ENCODE data around the gene AIFM2.

AIFM2 gene

DNA sequence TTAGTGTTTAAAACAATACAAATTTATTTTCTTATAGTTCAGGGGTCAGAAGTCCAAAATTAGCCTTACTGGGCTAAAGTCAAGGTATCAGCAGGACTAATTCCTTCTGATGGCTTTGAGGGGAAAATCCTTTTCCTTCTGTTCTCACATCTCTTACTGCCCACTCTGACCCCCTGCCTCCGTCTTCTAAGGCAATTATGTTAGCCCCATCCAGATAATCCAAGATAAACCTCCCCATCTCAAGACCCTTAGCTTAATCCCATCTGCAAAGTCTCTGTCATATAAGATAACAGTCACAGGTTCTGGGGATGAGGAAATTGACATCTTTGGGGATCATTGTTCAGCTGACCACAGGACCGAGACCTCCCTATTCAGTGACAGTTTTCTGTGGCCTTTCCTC lies 57.7 kb downstream of the AIFM2 start:
- TF ChIP-seq, protein P1, sequence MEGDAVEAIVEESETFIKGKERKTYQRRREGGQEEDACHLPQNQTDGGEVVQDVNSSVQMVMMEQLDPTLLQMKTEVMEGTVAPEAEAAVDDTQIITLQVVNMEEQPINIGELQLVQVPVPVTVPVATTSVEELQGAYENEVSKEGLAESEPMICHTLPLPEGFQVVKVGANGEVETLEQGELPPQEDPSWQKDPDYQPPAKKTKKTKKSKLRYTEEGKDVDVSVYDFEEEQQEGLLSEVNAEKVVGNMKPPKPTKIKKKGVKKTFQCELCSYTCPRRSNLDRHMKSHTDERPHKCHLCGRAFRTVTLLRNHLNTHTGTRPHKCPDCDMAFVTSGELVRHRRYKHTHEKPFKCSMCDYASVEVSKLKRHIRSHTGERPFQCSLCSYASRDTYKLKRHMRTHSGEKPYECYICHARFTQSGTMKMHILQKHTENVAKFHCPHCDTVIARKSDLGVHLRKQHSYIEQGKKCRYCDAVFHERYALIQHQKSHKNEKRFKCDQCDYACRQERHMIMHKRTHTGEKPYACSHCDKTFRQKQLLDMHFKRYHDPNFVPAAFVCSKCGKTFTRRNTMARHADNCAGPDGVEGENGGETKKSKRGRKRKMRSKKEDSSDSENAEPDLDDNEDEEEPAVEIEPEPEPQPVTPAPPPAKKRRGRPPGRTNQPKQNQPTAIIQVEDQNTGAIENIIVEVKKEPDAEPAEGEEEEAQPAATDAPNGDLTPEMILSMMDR (IDR thresholded peaks at IDR 0.05; ENCODE audit: insufficient read depth, low read length, poor library complexity, severe bottlenecking) = no peak
- Histone ChIP-seq H3K36me3 (ENCODE audit: control insufficient read depth, insufficient read depth, low read length) (no peaks in the 10 kb centered on the region), H3K4me3 (replicated peaks; ENCODE audit: low read depth, low read length) (no peak overlapping the region), H3K27me3 (replicated peaks; ENCODE audit: control insufficient read depth, insufficient read depth, low read length) (no peaks in the 10 kb centered on the region)
- DNase-seq (ENCODE audit: extremely low read depth, insufficient read length) = no peak

GRCh38 chr10:70074165-70074564 lies 58.5 kb downstream of the AIFM2 start:
- DNase-seq (ENCODE audit: extremely low read depth, insufficient read length) = no peak
- Histone ChIP-seq H3K27me3 (replicated peaks; ENCODE audit: control insufficient read depth, insufficient read depth, low read length) (no peaks in the 10 kb centered on the region), H3K4me3 (replicated peaks; ENCODE audit: low read depth, low read length) (no peak overlapping the region), H3K36me3 (ENCODE audit: control insufficient read depth, insufficient read depth, low read length) (no peaks in the 10 kb centered on the region)
- TF ChIP-seq, protein P1 (IDR thresholded peaks at IDR 0.05; ENCODE audit: insufficient read depth, low read length, poor library complexity, severe bottlenecking) = no peak

- no peaks in the 10 kb centered on the region for H3K36me3 ChIP-seq (ENCODE audit: control insufficient read depth, insufficient read depth, low read length)
- TF ChIP-seq, protein P1 (IDR thresholded peaks at IDR 0.05; ENCODE audit: insufficient read depth, low read length, poor library complexity, severe bottlenecking) = no peak
- no peaks in the 10 kb centered on the region for H3K27me3 ChIP-seq (replicated peaks; ENCODE audit: control insufficient read depth, insufficient read depth, low read length)
- no peak overlapping the region for H3K4me3 ChIP-seq (replicated peaks; ENCODE audit: low read depth, low read length)
- no peak for DNase-seq (ENCODE audit: extremely low read depth, insufficient read length)
These were observed 61.8 kb downstream of the AIFM2 start for GRCh38 chr10:70070834-70071233.

DNA sequence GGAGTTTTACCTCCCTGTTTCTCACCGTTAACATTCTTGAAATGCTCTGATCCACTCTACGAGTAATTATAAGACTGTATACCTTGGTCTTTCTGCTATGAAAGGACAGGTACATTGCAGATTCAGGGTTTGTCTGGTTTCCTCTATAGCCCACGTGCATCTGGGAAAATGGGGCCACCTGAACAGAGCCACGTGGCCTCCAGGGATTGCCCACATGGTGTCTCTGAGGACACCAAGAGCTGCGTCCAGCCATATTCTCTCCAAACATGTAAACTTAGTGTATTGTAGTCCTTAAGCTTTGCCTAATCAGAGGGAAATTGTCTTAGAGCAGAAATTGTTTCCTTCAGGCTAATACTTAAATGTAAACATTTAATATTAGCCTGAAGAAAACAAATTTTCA lies 63.3 kb downstream of the AIFM2 start:
- Histone ChIP-seq H3K4me3 (replicated peaks; ENCODE audit: low read depth, low read length) (no peak overlapping the region), H3K36me3 (ENCODE audit: control insufficient read depth, insufficient read depth, low read length) (no peaks in the 10 kb centered on the region), H3K27me3 (replicated peaks; ENCODE audit: control insufficient read depth, insufficient read depth, low read length) (no peaks in the 10 kb centered on the region)
- DNase-seq (ENCODE audit: extremely low read depth, insufficient read length) = no peak
- TF ChIP-seq, protein P1 (IDR thresholded peaks at IDR 0.05; ENCODE audit: insufficient read depth, low read length, poor library complexity, severe bottlenecking) = no peak

GRCh38 chr10:70068925-70069324 lies 63.7 kb downstream of the AIFM2 start:
- no peak for DNase-seq (ENCODE audit: extremely low read depth, insufficient read length)
- TF ChIP-seq, protein P1 (IDR thresholded peaks at IDR 0.05; ENCODE audit: insufficient read depth, low read length, poor library complexity, severe bottlenecking) = no peak
- Histone ChIP-seq H3K4me3 (replicated peaks; ENCODE audit: low read depth, low read length) (no peak overlapping the region), H3K27me3 (replicated peaks; ENCODE audit: control insufficient read depth, insufficient read depth, low read length) (no peaks in the 10 kb centered on the region), H3K36me3 (ENCODE audit: control insufficient read depth, insufficient read depth, low read length) (no peaks in the 10 kb centered on the region)

- no peak for DNase-seq (ENCODE audit: extremely low read depth, insufficient read length)
- TF ChIP-seq, protein P1 (IDR thresholded peaks at IDR 0.05; ENCODE audit: insufficient read depth, low read length, poor library complexity, severe bottlenecking) = no peak
- Histone ChIP-seq H3K27me3 (replicated peaks; ENCODE audit: control insufficient read depth, insufficient read depth, low read length) (no peaks in the 10 kb centered on the region), H3K4me3 (replicated peaks; ENCODE audit: low read depth, low read length) (no peak overlapping the region), H3K36me3 (ENCODE audit: control insufficient read depth, insufficient read depth, low read length) (no peaks in the 10 kb centered on the region)
These were observed 65.0 kb downstream of the AIFM2 start for GRCh38 chr10:70067586-70067985.
